Putamen (tissue), 1 donor: ENCODE measurements around the gene PLN.

Source experiments
- DNase-seq: peaks from one replicate; pipeline ENCODE4 v3.0.0-alpha.2; 2016; ENCODE audit warnings: low spot score

The PLN gene

DNA sequence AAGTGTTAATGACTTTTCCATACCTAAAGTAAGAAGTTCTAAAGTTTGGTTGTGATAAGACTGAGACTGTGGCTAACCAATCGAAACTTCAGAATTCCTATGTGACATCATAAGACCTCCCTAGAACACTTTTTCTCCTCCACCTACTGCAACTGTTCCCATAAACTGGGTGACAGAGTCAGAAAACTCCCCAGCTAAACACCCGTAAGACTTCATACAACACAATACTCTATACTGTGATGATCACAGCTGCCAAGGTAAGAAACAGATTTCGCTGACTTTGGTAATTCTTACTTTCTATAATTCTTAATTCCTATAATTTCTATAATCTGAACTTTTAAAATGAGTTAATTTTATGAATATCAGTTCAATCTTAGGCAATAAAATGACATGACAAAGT is at the start of gene PLN:
Gene PLN (plus strand): TSS at position 161 of the 400 bp plus-strand sequence. CDS start 10,626 bp downstream, outside the sequence.
- DNase-seq, result no peak

DNA sequence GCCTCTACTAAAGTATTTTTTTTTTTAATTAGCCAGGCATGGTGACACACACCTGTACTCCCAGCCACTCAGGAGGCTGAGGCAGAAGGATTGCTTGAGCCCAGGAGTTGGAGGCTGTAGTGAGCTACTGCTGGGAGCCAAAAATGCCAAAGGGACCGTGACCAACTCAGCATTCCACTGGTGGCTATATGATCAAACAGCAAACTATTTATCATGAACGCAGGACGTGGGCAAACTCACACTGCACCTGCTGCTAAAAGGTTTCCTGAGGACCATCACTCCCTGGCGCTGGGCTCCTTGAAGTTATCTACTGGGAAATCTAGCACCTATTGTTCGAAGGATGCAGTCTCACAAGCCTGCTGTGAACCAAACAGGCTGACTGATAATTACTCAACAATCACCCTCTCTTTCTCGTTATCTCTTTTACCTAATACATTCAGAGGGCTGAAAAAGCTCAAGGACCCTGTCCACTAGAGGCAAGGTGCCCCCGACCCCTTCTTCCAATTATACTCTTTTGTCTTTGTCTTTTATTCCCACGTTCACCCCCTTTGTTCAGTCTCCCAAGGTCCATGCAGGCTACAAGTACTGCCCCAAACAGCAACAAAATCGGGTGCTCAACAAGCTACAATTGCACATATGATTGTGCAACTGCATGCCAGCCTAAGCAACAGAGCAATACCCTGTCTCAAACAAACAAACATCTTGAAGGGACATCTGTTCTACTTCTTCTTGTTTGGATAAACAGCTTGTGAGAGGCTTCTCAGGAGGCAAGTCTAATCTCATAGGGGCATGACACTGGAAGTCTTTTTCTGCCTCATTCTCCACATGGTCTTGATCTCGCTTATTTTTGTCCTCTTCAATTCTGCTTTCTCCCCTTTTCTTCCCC is 47.7 kb upstream of the PLN start:
- DNase-seq, result no peak

DNA sequence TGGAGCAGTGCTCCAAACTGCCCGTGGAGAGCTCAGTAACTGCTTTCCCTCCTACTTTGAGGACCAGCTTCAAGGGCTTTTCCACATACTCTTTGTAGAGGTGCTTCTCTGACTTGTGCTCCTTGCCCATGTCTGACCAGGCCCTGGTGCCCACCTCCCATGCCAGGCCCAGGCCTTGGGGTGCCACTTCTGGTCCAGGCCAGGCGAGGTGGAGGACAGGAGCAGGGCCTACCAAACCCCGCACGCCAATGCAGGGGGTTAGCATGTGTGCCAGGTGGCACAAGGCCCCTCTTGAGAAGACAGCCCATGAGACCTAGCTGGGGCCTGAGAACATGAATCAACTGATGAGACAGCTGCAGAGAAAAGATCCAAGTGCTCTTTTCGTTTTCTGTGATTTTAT is 47.0 kb upstream of the PLN start:
- no peak for DNase-seq

DNA sequence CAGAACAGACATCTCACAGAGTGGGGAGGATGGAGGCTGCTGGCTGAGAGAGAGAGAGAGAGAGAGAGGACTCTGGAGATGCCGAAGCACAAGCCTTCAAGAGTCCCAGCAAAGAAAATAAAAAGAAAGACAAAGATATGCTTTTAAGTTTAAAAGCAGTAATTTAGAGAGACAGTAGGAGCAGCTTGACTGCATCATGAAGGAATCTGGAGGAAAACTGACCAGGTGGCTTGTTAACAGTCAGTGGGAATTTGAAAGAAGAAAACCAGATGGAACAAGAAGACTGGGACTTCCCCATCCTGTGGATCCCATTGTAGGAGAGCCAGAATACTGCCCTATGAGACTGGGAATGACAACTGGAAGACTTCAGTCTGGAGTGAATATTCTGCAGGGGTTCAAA is 46.3 kb upstream of the PLN start:
- DNase-seq, result no peak

DNA sequence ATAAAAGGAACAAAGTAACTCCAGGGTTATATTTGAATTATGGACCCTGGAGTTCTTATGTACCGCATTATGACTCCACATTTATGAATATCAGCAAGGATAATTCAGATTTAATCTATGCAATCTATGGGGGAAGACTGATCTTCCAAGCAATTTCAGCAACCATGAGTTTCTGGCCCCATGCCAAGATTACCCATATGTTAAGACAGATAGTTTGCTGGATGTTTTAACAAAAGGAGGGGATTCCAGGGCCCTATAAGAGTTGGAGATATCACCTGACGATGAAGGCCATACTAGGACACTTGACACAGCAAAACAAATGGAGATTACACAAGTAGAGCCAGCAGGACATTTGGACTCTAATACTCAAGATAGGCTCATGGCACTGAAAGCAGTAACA is 45.9 kb upstream of the PLN start:
- DNase-seq, result no peak

DNA sequence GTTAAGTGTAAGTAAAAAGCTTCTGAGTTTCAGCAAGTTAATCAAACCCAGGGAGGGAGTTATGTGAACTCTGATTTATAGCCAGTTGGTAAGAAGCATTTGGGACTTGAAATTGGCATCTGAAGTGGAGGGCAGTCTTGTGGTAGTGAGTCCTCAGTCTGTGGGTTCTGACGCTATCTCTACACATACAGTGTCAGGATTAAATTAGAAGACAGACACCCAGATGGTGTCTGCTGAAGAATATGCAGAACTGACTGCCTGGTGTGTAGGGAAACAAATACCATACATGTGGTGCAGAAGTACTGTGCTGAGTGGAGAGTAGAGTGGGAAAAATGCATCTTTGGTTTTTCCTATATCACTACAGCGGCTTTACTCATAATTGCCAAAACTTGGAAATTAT is 43.5 kb upstream of the PLN start:
- no peak for DNase-seq

DNA sequence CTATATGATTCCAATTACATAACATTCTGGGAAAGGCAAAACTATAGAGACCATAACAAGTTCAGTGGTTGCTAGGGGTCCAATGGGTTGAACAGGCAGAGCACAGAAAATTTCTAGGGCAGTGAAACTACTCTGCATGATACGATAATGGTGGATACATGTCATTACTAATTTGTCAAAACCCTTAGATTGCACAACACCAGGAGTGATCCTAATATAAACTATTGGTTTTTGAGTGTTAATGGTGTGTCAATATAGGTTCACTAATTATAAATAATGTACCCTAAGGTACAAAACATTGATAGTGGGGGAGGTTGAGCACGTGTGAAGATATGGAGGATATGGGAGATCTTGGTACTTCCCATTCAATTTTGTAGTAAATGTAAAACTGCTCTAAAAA is 42.4 kb upstream of the PLN start:
- DNase-seq, result no peak

DNA sequence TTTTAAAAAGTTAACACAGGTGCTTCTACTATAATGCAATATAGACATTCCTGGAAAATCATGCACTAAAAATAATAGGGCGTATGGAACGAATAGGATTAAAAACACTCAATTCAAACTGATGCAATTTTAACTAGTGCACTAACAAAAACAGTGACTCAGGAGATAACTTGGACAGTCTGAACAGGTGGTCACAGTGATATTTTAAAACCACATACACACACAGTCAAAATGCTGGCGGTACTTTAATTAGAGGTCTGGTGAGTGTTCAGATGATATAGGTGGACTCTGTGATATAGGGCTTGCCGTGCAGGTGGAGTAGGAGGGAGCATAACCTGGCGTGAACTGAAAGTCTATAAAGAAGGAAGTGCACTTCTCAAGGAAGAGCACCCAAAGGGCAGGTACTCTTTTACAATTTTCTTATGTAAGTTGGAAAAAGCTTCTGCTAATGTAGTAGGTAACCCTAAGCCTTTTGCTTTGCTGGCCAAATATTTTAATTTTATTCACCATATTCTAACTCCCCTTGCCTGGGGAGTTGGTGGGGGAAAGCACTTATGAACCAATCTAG is 41.9 kb upstream of the PLN start:
- DNase-seq, result no peak

DNA sequence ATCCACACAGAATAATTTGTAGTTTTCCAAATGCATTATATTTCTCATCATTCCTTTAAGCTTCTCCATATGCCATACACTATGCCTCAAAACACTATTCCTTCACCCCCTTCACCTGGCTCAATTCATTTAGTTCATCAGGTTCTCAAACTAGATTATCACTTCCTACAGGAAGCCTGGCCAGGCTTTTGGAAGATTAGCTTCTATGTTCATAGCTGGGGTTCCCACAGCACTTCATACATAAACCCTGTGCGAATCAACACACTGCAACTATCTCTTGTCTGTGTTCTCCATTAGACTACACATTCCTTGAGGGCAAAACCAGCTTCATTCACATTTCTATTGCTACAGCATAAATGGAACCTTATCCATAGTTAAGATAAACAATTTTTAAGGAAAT is 40.5 kb upstream of the PLN start:
- no peak for DNase-seq

DNA sequence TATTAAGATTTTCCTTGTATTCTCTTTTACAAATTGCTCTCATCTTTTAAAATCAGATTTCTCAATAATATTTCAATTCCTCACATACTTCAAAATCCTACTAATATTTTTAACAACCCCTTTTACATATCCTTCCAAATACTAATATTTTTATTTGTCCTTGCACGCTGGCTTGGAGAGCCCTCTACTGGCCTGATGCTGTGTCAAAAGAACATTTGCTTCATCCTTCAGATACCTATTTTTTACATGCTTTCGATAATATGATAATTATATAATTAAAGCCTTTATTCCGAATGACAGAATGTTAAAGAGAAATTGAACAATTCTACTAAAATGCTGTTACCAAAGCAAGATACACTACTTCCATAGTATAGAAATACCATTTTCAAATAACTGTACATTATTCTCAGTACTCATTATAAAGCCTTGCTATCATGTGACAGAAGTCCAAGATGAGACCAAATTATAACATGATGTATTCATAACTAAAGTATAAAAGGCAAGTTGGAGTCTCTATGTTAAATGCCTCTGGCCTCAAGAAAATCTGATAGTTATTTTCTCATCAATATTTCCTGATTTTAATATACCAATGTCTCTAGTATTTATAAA is 39.0 kb upstream of the PLN start:
- DNase-seq, result peak; percentile 25

DNA sequence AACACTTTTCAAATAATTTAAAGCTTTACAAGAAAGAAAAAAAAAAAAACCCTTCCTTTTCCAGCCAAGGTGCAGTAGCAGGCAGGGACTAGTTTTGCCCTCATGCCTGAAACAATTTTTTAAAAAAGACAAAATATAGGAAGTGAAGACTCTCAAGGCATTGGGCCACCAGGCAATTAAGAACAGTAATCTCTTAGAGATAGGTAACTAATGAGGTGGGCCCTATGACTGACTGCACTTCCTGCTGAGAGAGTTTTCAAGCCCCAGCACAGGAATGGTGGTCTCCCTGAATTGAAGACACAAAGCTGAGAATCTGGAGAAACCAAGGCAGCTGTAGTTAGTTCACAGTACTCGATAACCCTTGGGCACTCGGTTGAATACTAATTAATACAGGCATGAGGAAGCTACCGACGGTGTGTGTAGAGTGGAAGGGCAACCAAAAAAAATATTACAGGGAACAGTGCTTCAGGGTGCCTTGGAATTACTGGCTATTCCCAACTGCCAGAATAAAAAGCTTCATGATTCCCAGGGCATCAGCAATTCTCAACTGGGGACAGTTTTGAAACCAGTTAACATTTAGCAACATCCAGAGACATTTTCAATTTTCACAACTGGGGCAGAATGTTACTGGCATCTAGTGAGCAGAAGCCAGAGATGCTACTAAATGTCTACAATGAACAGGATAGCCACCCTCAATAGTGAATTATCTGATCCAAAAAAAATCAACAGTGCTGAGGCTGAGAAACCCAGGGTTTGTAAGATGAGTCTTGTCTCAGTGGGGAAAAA is 36.0 kb upstream of the PLN start:
- DNase-seq, result no peak

DNA sequence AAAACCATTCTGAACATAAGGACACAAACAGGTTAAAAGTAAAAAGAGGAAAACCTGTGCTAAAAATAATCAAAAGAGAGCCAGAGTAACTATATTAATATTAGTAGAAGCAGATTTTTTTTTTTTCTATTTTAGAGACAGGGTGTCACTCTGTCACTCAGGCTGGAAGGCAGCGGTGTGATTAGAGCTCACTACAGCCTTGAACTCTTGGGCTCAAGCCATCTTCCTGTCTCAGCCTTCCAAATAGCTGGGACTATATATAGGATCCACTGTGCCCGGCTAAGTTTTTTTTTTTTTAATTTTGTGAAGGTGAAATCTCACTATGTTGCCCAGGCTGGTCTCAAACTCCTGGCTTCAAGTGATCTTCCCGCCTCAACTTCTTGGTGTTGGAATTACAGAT is 33.4 kb upstream of the PLN start:
- DNase-seq, result no peak

DNA sequence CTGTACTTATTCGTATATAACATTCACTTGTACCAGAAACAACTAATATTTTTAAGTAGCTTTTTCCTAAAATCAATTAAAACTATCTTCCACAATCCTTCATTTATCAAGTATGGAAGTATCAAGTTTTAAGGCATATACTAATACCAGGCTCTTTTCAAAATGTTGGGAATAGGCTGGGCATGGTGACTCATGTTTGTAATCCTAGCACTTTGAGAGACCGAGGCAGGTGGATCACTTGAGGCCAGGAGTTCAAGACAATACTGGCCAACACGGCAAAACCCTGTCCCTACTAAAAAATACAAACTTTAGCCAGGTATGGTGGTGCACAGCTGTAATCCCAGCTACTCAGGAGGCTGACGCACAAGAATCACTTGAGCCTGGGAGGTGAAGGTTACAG is 25.7 kb upstream of the PLN start:
- no peak for DNase-seq

DNA sequence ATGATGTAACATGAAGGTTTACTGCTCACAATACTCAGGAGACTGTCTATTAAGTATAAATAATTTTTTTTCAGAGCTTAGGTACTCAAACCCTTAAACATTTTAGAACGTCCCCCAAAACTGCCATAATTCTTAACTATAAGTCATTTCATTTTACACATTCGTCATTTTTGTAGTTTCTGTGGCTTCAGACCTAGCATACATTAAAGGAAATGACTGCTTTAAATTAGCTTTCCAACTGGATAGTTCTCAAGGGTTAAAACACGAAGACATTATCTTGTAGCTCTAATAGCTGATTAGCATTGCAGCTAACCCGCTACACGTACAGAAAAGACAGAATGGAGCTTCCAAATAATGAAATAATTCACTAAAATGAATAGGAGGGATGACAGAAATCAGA is 24.9 kb upstream of the PLN start:
- DNase-seq, result no peak

DNA sequence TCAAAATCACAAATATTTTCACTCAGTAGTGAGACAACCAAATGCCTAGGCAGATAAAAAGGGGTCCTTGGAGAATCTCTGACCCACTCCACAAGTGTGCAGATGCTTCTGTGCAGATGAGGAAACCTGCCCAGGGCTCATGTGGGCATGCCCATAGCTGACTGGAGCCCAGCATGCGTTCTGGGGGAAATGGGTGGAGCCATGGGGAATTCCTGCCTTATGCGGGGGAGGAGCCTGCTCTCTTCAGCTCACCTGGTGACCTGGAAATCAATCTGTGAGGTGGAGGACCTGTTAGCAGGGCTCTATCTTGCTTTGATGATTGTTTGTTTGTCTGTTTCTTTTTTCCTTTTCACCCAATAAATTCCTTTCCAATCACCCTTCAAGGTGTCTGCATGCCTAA is 23.4 kb upstream of the PLN start:
- no peak for DNase-seq

DNA sequence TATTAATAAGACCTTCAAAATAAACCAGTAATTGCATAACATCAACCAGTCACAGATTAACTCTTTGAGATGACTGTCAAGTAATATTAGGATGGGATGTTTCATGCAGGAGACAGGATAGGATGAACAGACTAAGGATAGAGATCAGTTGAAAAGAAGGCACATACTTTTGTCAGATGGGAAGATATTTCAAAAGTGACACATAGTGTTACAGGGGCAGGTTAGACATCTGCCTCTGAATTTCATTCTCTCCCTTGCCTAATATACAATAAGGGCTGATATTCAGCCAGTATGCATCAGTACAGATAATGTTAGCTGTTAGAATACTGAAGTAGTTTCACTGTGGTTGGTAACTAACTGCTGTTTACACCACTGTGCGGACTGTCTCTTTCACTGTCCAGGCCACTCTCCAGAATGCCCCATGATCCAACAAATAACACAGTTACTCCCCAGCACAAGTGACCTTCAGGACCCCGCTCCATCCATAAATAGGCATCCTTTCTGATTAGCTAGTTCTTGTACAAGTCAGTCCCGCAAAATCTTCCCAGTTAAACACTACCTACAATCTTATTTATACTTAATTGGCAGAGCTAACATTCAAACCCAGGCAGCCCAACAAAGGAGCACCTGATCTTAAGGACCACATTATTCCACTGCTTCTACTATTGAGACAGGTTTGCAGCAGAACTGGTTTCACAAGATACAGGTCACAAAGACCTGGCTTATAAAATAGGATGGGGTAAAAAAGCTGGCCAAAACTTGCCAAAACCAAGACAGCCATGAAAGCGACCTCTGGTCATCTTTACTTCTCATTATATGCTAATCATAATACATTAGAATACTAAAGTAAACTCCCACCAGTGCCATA is 21.9 kb upstream of the PLN start:
- DNase-seq, result no peak

DNA sequence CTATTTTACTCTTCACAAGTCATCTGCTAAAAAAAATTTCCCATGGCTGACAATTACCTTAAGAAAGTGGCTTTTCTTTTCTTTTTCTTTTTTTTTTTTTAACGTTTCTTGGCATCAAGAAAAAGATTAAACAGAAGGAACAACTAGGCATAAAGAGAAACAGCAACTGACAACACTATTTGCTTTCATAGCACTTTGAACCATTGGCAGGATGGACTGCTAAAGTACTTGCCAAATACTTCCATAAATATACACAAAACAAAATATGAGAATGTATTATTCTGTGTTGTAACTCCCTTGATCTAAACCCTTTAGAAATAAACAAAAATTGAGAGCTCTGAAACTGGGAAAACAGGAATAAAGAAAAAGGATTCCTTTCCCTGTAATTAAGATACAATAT is 20.0 kb upstream of the PLN start:
- DNase-seq, result no peak

DNA sequence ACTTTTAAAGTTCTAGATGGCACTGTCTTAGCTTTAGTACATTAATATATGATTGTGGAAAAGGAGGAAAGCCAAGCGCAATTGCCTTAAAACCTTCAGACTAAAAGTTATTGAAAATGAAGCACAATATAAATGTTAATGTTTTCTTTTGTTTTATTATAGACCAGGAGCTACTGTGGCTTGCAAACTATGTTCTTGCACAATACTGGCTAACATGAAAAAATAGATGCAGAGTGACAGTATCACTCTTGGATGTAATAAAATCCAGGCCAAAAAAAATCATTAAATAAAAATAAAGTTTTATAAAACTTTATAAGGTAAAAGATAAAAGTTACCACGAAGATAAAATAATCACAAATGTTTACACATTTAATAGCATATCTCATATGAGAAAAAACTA is 18.3 kb upstream of the PLN start:
- DNase-seq, result no peak

DNA sequence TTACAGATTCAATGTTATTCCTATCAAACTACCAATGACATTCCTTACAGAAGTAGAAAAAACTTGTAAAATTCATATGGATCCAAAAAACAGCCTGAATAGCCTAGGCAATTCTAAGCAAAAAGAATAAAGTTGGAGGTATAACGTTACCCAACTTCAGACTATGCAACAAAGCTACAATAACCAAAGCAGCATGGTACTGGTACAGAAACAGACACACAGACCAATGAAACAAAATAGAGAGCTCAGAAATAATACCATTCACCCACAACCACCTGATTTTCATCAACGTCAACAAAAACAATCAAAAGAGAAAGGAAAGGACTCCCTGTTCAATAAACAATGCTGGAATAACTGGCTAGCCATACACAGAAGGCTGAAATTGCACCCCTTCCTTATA is 17.2 kb upstream of the PLN start:
- DNase-seq, result no peak

DNA sequence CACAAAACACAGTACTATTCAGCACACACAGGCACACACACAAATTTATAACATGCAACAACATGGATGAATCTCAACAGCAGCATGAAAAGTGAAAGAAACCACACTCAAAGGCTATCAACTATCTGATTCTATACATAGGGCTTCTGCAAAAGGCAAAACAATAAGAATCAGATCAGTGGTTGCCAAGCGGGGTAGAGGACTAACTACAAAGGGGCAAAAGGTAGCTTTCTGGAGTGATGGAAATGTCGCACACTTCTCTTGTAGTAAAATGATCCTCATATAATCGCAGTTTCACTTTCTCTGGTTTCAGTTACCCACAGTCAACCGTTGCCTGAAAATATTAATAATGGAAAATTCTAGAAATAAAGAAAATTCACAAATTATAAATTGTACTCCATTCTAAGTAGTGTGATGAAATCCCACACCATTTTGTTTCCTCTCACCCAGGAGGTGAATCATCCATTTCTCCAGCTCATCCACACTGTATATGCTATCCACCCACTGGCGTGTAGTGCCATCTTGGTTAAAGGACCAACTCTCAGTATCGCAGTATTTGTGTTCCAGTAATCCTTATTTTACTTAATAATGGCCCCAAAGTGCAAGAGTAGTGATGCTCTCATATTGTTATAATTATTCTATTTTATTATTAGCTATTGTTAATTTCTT is 12.8 kb upstream of the PLN start:
- no peak for DNase-seq

DNA sequence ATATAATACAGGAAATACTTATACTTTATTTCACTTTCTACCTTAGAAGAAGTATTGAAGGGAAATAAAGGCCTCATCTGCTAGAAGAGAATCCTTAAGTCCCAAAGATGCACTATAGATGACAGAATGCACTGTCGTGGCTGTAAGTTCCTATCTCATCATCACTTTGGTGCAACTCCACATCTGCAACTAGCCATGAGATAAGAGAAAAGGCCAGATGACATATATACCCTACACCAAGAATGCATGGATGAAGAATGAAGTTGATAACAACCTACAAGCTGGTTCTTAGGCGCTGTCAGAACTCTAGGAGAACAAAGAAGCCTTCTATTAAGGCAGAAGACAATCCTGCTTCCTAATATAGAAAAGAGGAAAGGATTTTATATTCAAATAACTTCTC is 11.6 kb upstream of the PLN start:
- DNase-seq, result no peak
